Ammon's horn (tissue), 1 donor: ENCODE measurements around the gene FGF6.
"Not testable (repeated sequence)": the region's sequence is repeated elsewhere in the genome, so short reads cannot be mapped to it uniquely, and the experiment has no call there.

ENCODE experiments used
- DNase-seq: peaks from one replicate; pipeline ENCODE4 v3.0.0-alpha.2; 2016; ENCODE audit warnings: low spot score

FGF6 gene

DNA sequence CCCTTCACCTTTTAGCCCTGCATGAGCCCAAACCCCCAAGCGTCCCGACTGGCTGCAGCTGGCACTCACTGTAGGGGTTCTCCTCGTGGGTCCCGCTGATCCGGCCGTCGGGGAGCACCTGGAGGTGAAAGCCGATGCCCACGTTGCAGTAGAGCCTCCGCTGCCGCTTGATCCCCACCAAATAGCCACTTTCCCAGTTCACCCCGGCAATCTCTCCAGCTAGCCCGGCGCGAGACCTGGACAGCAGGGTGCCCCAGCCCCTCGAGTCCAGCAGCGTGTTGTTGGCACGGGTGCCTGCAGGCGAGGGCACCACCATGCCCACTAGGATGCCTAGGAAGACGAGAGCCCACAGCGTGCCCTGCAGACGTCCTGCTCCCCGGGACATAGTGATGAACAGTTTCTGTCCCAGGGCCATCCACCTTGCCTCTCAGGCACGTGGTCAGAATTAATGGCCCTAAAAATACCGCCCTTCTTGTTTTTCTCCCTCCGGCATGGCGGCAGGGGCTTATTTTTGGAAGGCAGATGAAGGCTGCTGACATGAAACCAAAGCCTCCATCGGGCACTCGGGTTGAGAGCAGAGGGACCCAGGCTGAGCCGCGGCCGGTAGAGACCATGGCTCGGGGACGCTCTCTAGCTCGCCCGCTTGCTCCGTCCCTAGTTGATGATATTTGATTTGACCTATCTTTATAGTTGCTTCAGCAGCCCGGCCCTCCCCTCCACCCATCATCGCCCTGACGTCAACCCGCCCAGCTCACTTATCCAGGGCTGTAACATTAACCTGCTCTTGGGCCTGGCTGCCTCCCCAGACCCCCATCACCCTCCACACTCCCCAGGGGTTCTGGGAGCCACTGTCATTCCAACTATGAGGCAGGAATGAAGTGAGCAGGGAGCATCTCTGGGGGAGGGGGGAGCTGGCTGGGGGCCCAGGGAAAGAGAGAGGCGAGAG, at the start of gene FGF6:
Gene FGF6 (minus strand): TSS at position 660 of the 946 bp plus-strand sequence. CDS start 245 bp downstream, at position 415.
- no peak for DNase-seq

DNA sequence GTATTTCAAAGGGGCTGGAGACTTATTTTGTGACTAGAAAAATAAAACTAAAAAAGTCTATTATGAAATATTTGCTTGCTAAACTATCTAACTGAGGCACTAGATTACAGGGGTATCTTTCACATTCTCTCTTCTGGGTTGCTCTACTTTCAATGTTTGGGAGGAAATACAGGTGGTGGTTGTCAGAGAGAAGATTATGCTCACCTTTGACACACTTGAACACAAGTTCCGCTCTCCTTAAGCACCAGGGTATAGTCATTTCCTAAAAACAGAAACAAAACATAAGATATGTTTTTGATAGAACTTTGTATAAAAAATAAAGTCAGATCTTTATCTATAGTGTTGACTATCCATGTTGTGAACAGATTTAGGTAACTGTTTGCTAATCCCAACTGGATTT, 45.4 kb upstream of the FGF6 start:
- no peak for DNase-seq

- DNase-seq, result no peak
Measured at GRCh38 chr12:4489556-4489955, 43.9 kb upstream of the FGF6 start.

DNA sequence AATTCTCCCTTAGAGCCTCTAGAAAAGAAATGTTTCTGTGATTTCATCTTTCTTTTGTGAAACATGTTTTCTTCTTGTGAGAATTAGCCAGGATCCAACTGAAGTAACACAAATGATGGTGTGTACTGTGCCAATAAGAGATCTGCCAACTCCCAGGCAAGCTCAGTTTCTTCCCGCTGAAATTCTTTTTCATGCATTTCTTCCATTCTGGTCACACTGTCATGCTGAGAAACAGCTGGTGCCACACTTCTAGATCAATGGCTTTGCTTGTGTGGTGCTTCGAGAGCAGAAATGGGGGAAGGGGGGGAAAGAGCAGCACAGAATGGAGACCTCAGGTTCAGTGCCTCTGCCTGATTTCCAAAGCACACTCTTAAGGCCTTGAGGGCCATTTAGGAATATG, 41.4 kb upstream of the FGF6 start:
- DNase-seq, result peak; percentile 38

- DNase-seq, result no peak
Measured at GRCh38 chr12:4486049-4486699, 40.6 kb upstream of the FGF6 start.

DNA sequence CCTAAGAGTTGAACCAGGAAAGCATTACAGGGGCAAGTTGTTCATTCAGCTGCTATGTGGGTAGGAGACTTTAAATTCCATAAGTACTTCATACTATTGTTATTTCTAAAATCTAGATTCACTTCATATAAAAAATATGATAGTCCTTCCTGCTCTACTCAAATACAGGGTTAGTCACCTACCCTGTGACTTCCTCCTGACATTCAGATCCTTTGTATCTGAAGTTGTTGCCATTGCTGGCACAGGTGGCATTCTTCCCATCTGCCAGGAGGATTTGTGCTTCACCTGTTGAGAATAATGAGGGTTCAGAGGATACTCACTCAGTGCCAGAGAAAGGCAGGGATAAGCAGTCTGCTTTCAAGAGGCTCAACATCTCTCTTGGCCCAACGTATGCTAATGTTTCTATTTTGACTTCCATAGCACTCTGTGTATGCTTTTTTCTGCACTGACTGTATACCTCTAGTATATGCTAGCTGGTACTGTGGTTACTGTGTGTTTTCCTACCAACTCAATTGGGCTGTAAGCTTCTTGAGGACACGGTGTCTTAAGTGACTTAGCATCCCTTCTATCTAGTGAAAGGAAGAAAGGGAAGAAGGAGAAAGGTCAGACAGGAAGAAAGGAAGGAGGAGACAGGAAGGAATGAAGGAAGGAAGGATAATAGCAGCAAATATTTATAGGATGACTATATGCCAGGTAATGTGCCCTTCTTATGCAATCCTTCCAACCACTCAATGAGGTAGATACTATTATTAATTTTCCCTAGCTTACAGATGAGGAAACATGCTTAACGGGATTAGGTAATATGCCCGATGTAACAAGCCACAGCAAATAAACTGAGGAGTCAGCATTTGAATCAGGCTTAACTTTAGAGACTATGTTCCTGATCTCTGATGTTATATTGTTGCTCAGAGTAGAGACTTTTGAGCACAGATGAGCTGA, 38.5 kb upstream of the FGF6 start:
- no peak for DNase-seq

DNA sequence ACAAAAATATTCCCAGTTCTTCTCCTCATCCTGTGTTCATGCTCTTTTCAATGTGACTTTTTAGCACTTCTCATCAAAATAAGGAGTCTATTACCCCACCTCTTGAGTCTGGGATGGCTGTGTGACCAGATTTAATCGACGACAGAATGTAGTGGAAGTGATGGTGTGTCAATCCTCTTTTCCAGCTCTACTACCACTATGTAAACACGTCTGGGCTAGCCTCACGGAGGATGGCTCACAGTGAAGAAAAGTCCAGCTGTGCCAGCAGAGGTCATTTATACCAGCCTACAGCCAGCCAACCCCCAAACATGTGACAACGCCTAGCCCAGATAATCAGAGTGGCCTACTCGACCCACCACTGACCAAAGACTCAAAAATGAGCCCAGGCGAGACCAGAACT, 37.3 kb upstream of the FGF6 start:
- no peak for DNase-seq

DNA sequence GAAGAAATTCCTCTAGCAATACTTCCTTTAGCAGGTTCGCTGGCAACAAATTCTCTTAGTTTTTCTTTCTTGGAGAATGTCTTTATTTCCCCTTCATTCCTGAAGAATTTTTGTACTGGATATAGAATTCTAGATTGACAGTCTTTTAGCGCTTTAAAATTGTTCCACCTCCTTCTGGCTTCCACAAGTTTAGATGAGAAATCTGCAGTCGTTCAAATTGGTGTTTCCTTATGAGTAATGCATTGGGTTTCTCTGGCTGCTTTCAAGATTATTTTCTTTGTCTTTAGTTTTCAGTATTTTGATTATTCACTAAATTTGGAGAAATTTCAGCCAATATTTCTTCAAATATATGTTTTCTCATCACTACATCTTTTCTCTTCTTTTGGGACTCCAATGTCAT, 33.3 kb upstream of the FGF6 start:
- DNase-seq, result no peak

DNA sequence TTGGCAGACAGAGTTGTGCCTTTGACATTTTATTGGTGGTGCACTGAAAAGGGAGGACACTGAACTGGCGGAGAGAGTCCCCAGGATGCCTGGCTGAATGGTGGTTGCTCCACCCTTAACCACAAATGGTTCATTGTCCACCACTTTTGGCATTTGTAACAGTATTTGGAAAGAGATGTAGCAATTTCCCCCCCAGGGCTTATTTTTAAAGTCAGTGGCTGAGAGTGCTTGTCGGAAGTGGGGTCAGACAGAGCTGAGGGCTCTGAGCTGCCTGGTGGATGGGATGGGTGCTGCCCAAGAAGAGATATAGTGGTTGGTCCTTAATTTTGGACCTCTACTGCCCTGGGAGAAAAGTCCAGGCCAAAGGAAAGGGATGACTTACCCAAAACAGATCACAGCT, 31.5 kb upstream of the FGF6 start:
- no peak for DNase-seq

- DNase-seq, result no peak
Measured at GRCh38 chr12:4472046-4472445, 26.4 kb upstream of the FGF6 start.

GRCh38 chr12:4471256-4471655, 25.6 kb upstream of the FGF6 start:
- no peak for DNase-seq

GRCh38 chr12:4468994-4469393, 23.4 kb upstream of the FGF6 start:
- DNase-seq, result no peak

- DNase-seq, result no peak
Measured at GRCh38 chr12:4460761-4461160, 15.1 kb upstream of the FGF6 start.

DNA sequence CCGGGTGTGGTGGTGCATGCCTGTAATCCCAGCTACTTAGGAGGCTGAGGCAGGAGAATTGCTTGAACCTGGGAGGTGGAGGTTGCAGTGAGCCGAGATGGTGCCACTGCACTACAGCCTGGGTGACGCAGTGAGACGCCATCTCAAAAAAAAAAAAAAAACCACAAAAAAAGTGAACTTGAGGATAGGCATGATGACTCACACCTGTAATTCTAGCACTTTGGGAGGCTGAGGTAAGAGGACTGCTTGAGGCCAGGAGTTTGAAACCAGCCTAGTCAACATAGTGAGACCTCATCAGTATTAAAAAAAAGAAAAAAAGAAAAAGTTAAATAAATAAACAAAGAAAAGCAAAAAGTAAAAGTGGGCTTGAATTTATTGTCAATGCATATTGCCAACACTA, 10.2 kb upstream of the FGF6 start:
- not testable (repeated sequence) for DNase-seq

GRCh38 chr12:4454315-4454860, 8.8 kb upstream of the FGF6 start:
- no peak for DNase-seq

DNA sequence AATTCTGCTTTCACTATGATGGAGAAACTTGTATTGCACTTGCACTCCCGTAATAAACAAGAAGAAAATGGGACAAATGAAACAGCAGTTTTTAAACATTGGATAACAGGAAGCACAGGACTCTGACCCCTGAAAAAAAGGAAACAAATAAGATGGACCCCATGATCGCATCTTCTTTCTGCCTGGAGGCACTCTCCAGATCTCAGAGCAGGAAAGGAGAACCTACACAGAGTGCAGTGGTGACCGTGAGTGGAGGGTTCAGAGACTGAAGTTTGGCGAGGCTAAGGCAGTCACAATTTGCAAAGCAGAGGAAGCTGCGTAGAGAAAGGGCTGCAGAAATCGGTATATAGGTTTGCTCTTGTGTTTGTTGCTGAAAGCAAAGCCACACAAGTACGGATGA, 6.1 kb upstream of the FGF6 start:
- DNase-seq, result no peak

- no peak for DNase-seq
Measured at GRCh38 chr12:4450551-4451112, 5.0 kb upstream of the FGF6 start.

DNA sequence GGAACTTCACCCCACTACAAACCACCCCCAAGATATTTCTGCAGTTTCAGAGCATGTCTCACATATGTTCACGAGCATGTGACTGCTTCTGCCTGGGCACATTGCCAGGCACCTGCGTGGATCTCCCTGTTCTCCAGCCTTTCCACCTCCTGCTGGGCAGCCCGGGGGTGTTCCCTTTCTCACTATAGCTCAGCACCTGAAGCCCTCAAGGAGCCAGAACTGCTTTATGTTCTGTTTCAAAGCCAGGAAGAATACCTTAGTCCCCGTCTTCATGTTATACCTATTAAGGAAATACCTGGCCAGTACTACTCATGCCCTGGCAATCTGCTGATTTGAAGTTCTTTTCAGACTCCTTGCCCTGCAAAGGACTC, 4.2 kb upstream of the FGF6 start:
- DNase-seq, result no peak

- DNase-seq, result no peak
Measured at GRCh38 chr12:4448943-4449850, 3.6 kb upstream of the FGF6 start.

- no peak for DNase-seq
Measured at GRCh38 chr12:4448371-4448940, 2.8 kb upstream of the FGF6 start.
